Glomerular endothelial cell (primary cell): Measurements from ENCODE around the gene RDX. TPM values are rescaled to one million over a fixed set of nuclear protein-coding genes. Genes with fewer than 3 reads are reported as not detected.
A peak's percentile ranks its signal among the peaks of the same experiment; 100 is the strongest.
"Not testable (repeated sequence)": the region's sequence is repeated elsewhere in the genome, so short reads cannot be mapped to it uniquely, and the experiment has no call there.

Experiments used
- DNase-seq: peaks from one replicate; pipeline ENCODE4 v3.0.0-alpha.2; 2011; ENCODE audit warnings: low read depth, low spot score; ENCODE audit errors: extremely low read depth
- total RNA-seq: library from RNA; depleted of rRNA; stranded (reverse); fragments of >200 nt; gene quantifications from 2 replicates; pipeline ENCODE4 v1.2.3, GENCODE V29; 2015

RDX gene
- total RNA-seq, 1 donor from 2014 or later = 122 TPM

- DNase-seq = not testable (repeated sequence)
These were observed 87.6 kb downstream of the RDX start for GRCh38 chr11:110208678-110209312.

- DNase-seq = no peak
These were observed 89.3 kb downstream of the RDX start for GRCh38 chr11:110207123-110207522.

GRCh38 chr11:110200836-110201235 lies 95.6 kb downstream of the RDX start:
- DNase-seq = no peak

GRCh38 chr11:110200241-110200640 lies 96.2 kb downstream of the RDX start:
- no peak for DNase-seq

GRCh38 chr11:110199184-110199981 lies 97.0 kb downstream of the RDX start:
- DNase-seq = no peak

GRCh38 chr11:110198031-110198729 lies 98.2 kb downstream of the RDX start:
- no peak for DNase-seq

- no peak for DNase-seq
These were observed 99.5 kb downstream of the RDX start for GRCh38 chr11:110196884-110197420.

GRCh38 chr11:110196241-110196754 lies 100.1 kb downstream of the RDX start:
- DNase-seq = peak; percentile 52

- DNase-seq = peak; percentile 62
These were observed 102.1 kb downstream of the RDX start for GRCh38 chr11:110194211-110194766.

- not testable (repeated sequence) for DNase-seq
These were observed 103.7 kb downstream of the RDX start for GRCh38 chr11:110192604-110193282.

- no peak for DNase-seq
These were observed 105.5 kb downstream of the RDX start for GRCh38 chr11:110190885-110191284.

- DNase-seq = no peak
These were observed 108.7 kb downstream of the RDX start for GRCh38 chr11:110187731-110188130.

- no peak for DNase-seq
These were observed 109.5 kb downstream of the RDX start for GRCh38 chr11:110186867-110187266.

GRCh38 chr11:110186456-110186855 lies 110.0 kb downstream of the RDX start:
- no peak for DNase-seq

- DNase-seq = no peak
These were observed 110.8 kb downstream of the RDX start for GRCh38 chr11:110185599-110185998.

GRCh38 chr11:110185121-110185591 lies 111.3 kb downstream of the RDX start:
- DNase-seq = no peak

GRCh38 chr11:110184456-110184855 lies 112.0 kb downstream of the RDX start:
- no peak for DNase-seq

GRCh38 chr11:110182886-110183285 lies 113.5 kb downstream of the RDX start:
- no peak for DNase-seq

GRCh38 chr11:110179064-110179463 lies 117.3 kb downstream of the RDX start:
- no peak for DNase-seq

GRCh38 chr11:110177086-110177456 lies 119.3 kb downstream of the RDX start:
- DNase-seq = no peak
